Right forelimb (tissue), 1 donor: Measurements from ENCODE around the gene ARHGEF35.
"Not testable (repeated sequence)": the region's sequence is repeated elsewhere in the genome, so short reads cannot be mapped to it uniquely, and the experiment has no call there.

Source experiments
- DNase-seq: peaks from one replicate; pipeline ENCODE4 v3.0.0-alpha.2; 2018

Gene ARHGEF35

DNA sequence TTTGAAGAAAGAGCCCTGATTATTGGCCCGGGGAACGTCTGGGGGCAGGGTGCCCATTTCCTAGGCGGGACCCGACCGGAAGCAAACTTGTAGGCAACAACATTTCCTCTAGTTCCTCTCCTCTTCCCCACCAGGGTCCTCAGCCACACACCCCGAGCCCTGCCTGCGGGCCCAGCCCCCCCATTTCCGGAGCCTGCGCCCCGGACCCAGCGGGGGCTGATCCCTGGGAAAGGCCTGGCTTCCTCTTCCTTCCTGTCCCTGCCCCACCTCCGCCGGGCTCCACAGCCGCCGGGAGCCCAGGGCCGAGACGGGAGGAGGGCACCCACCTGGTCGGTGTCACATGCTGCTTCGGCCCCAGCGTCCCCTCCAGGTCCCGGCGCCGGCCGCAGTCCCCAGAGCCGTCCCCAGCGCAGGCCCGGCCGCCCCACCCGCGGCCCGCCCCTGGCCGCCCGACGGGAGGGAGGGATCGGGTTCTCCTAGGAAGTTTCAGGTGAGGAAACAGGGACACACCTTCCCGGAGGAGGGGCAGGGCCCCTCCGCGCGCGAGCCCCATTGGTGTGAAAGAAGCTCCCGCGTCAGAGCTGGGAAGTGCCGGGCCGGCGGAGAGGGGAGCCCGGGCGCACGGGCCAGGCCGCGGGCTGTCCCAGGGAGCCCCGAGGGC, at the start of gene ARHGEF35:
TSS of gene ARHGEF35 (minus strand) at position 622 of the 661 bp plus-strand sequence. CDS start 7,450 bp downstream, outside the sequence.
- DNase-seq, result not testable (repeated sequence)

DNA sequence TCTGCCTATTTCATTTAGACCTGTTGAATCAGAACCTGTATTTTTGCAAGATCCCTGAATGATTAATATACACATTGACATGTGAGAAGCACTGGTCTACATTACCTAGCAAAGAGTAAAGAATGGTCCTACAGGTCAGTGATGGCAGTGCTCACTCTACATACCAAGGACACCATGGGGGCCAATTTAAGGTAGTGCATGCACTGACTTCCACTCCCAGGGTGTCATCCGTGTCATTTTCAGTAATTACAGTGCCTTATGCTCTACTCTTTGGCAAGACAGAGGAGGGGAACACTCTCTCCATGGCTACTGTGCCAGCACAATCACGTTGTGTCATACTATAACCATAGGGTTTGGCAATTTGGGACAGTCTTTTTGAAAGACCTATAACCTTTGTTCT, 49.7 kb upstream of the ARHGEF35 start:
- not testable (repeated sequence) for DNase-seq

DNA sequence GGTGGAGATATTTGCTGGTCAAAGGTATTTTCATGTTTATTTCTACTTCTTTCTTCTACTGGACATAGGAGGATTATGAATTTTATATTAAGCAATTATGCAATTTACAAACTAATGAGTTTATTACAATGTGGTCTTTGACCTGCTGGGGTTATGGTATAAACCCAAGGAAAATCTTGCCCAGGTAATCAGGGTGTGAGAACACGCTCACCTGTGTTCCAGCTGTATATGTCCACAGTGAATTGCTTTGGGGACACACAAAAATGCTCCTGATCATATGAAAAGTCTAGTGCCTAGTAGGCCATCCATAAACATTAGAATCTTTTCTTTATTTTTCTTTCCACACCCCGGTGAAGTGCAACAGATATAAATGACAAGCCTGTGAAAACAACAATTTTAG, 43.7 kb upstream of the ARHGEF35 start, which contains the start of gene OR2A42:
TSS of gene OR2A42 (minus strand) at position 241 of the 400 bp plus-strand sequence. CDS start 6,762 bp downstream, outside the sequence.
- DNase-seq, result not testable (repeated sequence)

DNA sequence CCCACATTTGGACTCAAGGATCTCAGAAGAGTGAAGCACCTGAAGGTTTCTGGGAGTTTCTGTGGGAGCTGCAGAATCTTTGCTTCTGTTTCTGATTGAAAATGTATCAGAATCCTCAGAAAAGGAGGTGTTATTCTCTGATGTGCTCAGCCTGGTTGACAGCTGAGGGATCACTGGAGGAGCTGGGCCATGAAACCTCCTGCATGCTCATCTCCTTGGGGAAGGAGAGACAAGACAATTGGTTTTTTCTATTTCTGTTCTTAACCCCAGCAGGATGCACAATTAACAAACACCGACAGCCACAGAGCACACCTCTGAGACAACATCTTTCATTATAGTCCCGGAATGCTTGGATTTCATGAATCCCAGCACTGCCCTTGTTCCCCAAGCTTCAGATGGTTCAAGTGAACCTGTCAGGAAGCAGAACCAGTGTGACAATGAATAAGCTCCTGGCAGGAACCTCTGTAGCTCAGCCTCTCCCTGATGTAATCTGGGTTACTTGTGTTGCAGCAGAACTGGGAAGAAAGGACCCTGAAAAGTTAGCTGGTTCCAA, 43.0 kb upstream of the ARHGEF35 start:
- DNase-seq, result not testable (repeated sequence)

DNA sequence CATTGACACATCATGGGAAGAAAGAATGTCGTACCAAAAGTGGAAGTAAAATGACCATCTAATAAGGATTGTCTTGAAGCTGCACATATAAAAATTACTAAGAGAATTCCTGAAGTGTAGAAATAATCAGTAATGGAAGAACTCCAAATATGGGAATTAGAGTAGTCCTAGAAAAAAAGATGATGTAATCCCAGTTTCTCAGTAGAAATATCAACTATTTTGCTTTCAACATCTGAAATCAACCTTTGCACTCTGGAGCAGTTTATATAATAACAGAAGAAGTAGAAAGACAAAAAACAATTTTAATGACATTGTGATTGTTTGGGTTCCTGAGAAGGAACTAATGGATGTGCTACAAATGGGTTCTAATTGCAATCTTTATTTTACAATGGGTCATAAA, 37.4 kb upstream of the ARHGEF35 start:
- DNase-seq, result not testable (repeated sequence)

DNA sequence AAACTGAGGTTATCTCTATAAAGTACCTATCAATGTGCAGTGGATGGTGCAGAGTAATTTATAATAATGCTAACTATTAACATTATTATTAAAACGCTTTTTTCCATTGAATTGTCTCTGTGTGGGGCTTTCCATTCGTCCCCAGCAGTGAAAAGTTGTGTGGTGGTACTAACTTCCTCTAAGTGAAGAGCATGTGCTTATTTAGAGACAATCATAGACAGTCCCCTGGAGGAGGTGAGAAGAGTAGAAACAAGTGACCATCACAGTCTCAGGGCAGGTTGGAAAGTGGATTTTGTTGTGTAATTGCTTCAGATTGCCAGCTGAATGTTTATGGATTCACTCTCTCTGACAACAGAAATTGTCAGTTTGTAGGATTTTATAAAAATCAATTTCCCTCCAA, 35.4 kb upstream of the ARHGEF35 start:
- DNase-seq, result not testable (repeated sequence)

DNA sequence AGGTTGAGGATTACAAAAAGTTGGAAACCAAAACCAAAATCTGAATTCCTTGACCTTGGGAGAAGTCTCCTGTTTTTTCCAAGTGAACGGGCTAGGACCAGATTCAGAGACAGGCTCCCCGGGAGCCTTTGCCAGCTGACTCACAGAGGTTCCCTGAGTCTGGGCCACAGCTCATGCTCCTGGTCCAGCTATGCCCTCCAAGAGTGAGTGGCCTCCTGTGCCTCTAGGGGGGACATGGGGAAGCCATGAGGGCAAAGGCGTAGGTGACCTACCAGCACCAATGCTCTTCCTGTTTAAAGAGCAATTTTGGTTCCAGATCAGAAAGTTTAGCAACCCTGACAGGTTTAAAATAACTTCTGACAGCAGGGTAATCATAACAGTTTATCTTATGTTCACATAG, 33.2 kb upstream of the ARHGEF35 start:
- peak; percentile 10 for DNase-seq

DNA sequence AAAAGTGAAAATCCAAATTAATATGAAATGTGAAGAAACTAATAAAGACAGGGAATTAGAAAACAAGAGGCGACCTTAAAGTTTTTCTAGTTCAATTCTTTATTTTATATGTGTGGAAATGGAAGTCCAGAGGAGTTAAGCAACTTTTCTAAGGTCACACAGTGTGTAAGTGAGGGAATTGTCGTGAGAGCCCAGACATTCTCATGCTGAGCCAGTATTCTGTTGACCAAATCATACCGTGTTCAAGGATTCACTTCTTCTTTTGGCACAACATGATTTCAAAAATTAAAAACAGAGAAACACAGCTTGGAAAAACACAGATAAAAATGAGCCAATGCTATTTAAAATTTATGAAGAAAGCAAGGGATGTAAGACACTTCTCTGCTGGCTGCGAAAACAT, 31.2 kb upstream of the ARHGEF35 start:
- not testable (repeated sequence) for DNase-seq

DNA sequence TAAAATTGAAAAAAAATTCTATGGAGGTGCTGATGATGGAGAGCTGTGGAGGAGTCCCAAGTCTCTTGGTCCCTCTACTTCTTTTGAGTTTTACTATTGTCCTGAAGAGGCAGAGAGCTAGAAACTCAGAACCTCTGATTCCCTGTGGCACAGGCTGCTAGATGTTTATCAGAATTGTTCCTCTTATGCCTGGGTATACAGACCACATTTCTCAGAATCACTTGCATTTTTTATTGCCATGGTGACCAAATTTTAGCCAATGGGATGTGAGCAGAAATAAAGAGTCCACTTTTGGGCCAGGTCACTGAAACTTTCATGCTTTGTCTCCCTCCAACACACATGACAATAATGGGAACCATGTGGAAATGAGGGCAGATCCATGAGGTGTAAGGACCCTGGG, 28.0 kb upstream of the ARHGEF35 start:
- not testable (repeated sequence) for DNase-seq

DNA sequence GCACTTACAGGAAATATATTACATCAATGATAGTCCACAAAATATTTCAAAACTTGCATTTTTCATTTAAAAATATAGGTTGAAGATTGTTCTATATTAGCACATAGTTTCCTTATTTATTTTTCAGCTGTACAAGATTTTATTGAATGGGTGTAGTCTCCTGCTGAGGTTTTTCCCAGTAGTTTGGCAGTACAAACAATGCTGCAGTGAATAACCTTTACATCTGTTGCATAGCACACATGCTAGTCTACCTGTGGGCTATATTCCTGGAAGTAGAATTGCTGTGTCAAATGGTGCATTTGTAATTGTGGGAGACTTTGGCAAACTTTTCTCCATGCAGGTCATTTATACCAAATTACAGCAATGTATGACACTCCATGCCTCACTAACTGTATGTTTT, 24.9 kb upstream of the ARHGEF35 start:
- not testable (repeated sequence) for DNase-seq

DNA sequence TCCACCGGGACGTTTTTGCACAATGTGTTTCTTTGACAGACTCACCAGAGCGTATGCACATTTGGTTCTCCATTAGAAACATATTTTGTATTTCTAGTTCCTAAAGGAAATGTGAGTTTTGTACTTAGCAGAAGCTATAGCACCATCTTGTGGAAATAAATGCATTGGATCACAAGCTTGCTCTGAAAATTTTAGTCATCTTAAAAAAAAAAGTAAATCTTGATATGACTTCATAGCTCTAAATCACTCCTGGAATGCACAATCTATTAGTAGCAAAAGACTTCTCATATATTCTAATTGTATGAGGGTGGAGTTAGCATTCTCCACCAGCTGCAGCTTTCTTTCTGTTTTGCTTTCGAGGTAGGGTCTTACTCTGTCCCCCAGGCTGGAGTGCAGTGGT, 23.5 kb upstream of the ARHGEF35 start:
- DNase-seq, result not testable (repeated sequence)

DNA sequence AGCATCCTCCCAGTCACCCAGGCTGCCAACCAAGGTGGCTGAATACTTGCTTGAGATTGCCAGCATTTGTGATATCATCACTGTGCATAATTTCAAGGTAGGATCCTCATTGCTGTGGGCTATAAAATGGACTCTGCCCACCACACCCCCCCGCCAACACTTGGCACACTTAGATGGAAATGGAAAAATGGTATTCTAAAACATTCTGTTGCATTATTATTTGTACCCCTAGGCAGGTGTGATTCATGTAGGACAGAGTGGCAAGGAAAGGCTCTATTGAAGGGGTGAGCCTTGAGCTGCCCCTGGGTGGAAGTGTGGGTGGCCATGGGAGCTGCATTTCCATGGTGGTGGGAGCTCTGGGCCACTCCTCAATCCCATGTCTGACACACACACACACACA, 22.9 kb upstream of the ARHGEF35 start:
- not testable (repeated sequence) for DNase-seq

DNA sequence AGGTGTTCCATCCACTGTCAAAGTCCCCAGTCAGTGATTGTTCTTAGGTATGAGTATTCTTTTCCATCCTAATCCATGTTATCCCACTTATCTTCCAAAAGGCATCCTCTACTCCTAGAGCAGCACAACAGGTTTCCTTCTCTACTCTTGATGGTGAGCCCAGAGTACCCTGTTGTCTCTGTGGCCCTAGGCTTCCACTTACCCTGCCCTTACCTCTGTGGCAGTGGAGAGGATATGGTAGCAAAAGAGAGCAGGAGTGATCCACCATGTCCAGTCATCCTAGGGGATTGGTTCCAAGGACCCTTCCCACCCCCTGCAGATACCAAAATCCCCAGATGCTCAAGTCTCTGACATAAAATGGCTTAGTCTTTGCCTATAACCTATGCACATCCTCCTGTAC, 21.6 kb upstream of the ARHGEF35 start:
- DNase-seq, result not testable (repeated sequence)

DNA sequence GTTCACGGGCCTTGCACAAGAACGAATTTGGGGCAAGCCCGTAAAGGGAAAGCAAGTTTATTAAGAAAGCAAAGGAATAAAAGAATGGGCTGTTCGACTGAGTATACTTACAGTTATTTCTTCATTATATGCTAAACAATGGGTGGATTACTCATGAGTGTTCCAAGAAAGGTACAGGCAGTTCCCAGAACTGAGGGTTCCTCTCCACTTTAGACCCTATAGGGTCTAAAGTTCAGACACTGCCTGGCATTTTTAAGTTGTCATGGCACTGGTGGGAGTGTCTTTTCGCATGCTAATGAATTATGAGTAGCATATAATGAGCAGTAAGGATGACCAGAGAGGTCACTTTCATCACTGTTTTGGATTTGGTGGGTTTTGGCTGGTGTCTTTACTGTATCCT, 9.7 kb upstream of the ARHGEF35 start:
- not testable (repeated sequence) for DNase-seq

DNA sequence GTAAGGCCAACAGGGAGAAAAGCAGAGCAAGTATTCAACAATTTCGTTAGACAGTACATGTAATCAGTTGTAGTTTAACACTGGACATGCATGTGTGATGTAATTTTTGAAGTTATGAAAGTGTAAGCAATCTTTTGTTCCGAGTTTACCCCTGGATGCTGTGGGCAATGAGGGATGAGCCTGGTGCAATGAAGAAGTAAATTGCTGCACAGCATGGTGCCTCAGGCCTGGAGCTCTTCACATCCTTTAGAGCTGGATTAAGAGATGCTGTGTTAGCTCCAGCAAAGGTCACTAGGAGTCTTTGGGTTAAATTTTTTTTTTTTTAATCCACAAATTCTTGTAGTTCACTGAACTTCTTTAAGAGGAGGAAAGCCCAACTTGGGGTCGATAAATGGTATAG, 7.5 kb upstream of the ARHGEF35 start:
- not testable (repeated sequence) for DNase-seq

DNA sequence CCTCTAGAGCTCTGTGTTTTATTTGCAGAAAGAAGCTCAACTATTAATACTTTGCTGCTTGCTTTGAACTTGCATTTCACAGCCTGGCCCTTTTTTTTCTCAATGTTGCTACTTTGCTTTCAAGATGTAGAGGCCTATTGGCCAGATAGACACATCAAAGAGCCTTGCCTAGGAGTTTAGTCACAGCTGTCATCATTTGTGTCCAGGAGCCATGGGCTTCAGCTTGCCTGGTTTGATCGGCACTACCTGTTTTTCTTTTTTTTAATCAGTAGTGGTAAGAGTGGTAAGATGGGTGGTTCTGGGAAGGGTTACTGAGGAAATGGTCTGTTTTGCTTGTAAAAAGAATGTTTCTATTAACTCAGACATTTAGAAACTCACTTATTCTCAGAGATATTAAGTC, 6.3 kb upstream of the ARHGEF35 start:
- not testable (repeated sequence) for DNase-seq

DNA sequence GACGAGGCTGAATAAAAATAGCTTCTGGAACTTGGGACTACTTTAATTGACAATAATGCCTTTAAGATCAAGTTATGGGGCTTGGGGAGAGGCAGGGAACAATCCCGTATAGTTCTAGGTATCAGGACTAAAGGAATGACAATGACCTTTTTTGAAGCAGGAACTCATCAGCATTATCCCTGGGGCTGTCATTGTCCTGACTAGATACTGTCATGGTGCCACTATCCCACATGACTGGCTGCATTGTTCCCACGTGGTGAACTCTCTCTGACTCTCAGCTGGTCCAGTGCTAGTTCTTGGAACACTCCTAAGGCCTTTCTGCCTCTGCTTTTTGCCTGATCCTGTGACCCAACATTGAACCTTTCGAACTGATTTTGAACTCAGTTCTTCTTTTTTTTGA, 3.3 kb upstream of the ARHGEF35 start:
- not testable (repeated sequence) for DNase-seq

DNA sequence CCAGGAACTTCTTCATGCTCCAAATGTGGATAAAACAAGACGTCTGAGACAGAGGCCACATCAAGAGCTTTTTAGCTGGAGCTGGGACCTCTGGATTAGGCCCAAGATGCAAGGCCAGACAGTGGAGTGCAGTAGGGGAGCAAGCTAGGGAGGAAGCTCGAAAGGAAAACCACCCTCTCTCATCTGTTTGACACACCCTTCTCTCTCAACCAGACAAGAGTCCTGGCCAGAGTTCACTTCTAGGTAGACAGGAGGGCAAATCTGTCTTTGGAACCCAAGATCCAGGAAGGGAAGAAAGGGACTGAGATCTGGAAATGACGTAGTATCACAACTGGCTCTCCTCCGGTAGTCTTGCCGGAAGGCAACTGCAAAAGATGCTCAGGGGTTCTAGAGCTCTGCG, 1.2 kb downstream of the ARHGEF35 start:
- not testable (repeated sequence) for DNase-seq

DNA sequence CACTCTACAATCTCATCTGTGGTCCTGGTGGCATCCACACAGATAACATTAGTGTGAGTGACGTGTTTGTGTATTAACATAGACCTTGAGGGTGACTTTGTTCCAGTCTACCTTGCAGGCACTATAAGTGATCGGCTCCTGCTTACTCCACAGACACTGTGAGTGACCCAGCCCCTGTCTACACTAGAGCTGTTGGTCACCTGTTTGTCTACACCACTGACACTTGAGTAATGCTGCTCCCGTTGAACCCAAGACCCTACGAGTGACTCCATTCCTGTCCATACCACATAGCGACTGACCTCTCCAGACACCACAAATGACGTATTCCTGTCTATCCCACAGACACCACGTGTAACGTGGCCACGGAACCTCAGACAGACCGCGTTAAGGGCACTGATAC, 1.9 kb downstream of the ARHGEF35 start:
- DNase-seq, result not testable (repeated sequence)

DNA sequence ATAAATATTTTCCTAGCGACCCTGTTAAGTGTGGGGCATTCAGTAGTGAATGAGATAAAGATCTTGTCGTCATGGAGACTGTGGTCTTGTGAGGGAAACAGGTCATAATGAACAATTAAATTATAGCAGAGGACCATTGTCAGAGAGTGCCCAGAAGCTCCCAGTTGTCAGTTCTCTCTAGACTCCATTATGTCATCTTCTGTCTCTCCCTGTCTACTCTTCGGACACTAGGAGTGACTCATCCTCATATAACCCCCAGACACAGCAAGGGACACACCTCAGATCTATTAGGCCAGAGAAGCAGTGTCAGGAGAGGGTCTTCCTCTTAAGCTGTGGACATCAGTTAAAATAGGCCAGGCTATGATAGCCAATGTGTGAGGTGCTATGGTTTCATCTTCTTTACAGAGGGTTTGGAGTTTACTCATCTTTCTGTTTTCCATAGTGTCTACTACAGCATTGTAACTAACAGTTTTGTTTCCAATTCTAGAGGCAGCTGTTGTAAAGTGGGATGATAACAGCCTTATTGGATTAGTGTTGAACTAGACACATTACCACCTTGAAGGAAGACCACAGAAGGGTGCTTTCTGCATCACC, 7.0 kb downstream of the ARHGEF35 start:
- DNase-seq, result not testable (repeated sequence)

DNA sequence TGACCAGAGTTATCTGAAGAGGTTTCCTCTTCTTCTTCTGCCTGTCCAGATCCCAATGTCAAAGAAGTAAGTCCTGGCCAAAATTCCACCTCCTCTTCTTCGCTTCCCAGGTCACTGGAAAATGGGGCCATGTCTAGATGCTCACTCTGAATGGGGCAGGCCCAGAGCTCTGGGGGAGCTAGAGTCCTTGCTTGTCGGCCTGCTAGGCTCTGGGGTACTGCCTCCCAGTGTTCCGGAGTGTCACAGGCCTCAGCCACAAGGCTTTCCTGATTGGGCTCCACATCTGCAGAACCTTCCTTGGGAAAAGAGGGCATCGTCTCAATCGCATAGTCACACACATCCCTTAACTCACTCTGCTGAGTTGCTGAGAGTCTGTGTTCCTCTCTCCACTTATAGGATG, 7.8 kb downstream of the ARHGEF35 start:
- DNase-seq, result not testable (repeated sequence)

DNA sequence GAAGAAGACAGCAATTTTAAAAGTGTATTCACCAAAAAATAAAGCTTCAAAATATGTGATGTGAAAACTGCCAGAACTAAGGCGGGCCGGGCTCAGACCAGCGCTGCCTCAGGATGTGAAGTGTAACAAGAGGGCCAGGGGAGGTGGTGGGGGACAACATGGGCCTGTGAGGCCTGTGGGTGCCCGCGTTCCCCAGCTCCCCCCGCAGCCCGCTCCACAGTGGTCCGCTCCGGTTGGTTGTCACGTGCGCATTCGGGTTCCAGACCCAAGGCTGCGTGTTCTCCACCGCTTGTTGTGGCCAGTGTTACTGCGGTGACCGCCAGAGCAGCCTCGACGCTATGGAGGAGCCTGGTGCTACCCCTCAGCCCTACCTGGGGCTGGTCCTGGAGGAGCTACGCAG, 12.5 kb downstream of the ARHGEF35 start, which contains the start of gene CTAGE4:
TSS of gene CTAGE4 (plus strand) at position 301 of the 400 bp plus-strand sequence. CDS start at position 339, 38 bp downstream.
- not testable (repeated sequence) for DNase-seq

DNA sequence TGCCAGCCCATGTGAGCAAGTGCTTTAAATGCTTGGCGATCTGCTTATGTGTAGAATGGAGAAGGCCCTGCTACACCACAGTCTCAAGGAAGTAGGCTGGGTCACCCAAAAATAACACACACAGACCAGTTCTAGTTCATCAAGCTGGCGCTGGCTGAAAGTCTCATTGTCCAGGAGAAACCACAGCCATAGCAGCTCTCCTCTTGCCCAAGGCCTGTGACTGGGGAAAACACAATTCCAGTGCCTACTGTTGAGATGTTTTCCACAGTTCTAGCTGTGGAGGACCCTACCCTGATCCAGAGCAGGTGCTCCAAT, 16.5 kb downstream of the ARHGEF35 start:
- not testable (repeated sequence) for DNase-seq
